Mesenchymal stem cell (in vitro differentiated cells and primary cell): ENCODE measurements around the gene YTHDC2.
A peak's percentile ranks its signal among the peaks of the same experiment; 100 is the strongest.
"Not testable (repeated sequence)": the region's sequence is repeated elsewhere in the genome, so short reads cannot be mapped to it uniquely, and the experiment has no call there.

Experiments used
- DNase-seq: peaks from one replicate; pipeline ENCODE4 v3.0.0-alpha.2; 2013
- H2AFZ ChIP-seq: one replicate; pipeline ENCODE4 v1.6.1; 2013; ENCODE audit warnings: low read depth, mild to moderate bottlenecking, control low read depth, inconsistent platforms, low read length, moderate library complexity
- H2AK5ac ChIP-seq: 2 replicates; pipeline ENCODE4 v1.6.1; 2013; ENCODE audit warnings: low read length, moderate library complexity, mild to moderate bottlenecking, inconsistent platforms; ENCODE audit not compliant: severe bottlenecking
- H2BK120ac ChIP-seq: one replicate; pipeline ENCODE4 v1.6.1; 2013; ENCODE audit warnings: low read depth, mild to moderate bottlenecking, inconsistent platforms, low read length, moderate library complexity
- H2BK12ac ChIP-seq, 2 experiments: one replicate each; pipeline ENCODE4 v1.6.1; 2013; ENCODE audit warnings: inconsistent platforms in 2 of 2, low read length in 2 of 2, mild to moderate bottlenecking in 2 of 2, moderate library complexity in 2 of 2, control low read depth in 1 of 2
- H2BK15ac ChIP-seq: one replicate; pipeline ENCODE4 v1.6.1; 2013; ENCODE audit warnings: mild to moderate bottlenecking, low read depth, inconsistent platforms; ENCODE audit not compliant: poor library complexity, severe bottlenecking
- H2BK5ac ChIP-seq: 2 replicates; pipeline ENCODE4 v1.6.1; 2013; ENCODE audit warnings: low read depth, mild to moderate bottlenecking, low read length, control low read depth, inconsistent platforms; ENCODE audit not compliant: poor library complexity, severe bottlenecking
- H3K14ac ChIP-seq, 2 experiments: one replicate each; pipeline ENCODE4 v1.6.1; 2013; ENCODE audit warnings: inconsistent platforms in 2 of 2, low read length in 2 of 2, control low read depth in 1 of 2, mild to moderate bottlenecking in 1 of 2, moderate library complexity in 1 of 2
- H3K18ac ChIP-seq, 2 experiments: one replicate each; pipeline ENCODE4 v1.6.1; 2013; ENCODE audit warnings: inconsistent platforms in 2 of 2, low read length in 2 of 2, control low read depth in 1 of 2, low read depth in 1 of 2, mild to moderate bottlenecking in 1 of 2
- H3K23ac ChIP-seq, 2 experiments: one replicate each; pipeline ENCODE4 v1.6.1; 2013; ENCODE audit warnings: inconsistent platforms in 2 of 2, low read length in 2 of 2, mild to moderate bottlenecking in 2 of 2, moderate library complexity in 2 of 2, control low read depth in 1 of 2
- H3K27ac ChIP-seq: 2 replicates; pipeline ENCODE4 v1.5.1; 2013; ENCODE audit warnings: mild to moderate bottlenecking, moderate library complexity, low read length, control low read depth, inconsistent platforms; ENCODE audit not compliant: poor library complexity, severe bottlenecking
- H3K27me3 ChIP-seq, 2 experiments: 2 replicates each; pipeline versions ENCODE4 v1.6.1 to v1.7.0; 2013; ENCODE audit warnings: low read length in 2 of 2, mild to moderate bottlenecking in 2 of 2, moderate library complexity in 2 of 2, control low read depth in 1 of 2, inconsistent platforms in 1 of 2; ENCODE audit not compliant: control insufficient read depth in 1 of 2, insufficient read depth in 1 of 2
- H3K36me3 ChIP-seq, 2 experiments: 2 replicates each; pipeline versions ENCODE4 v1.6.1 to v1.7.0; 2013; ENCODE audit warnings: low read length in 2 of 2, control low read depth in 1 of 2, inconsistent platforms in 1 of 2, low read depth in 1 of 2, mild to moderate bottlenecking in 1 of 2; ENCODE audit not compliant: insufficient read depth in 2 of 2, control insufficient read depth in 1 of 2
- H3K4ac ChIP-seq, 2 experiments: one replicate each; pipeline ENCODE4 v1.6.1; 2013; ENCODE audit warnings: inconsistent platforms in 2 of 2, low read length in 2 of 2, mild to moderate bottlenecking in 2 of 2, moderate library complexity in 2 of 2, control low read depth in 1 of 2, low read depth in 1 of 2
- H3K4me1 ChIP-seq: 2 replicates; pipeline ENCODE4 v1.6.1; 2013; ENCODE audit warnings: low read depth, low read length, control low read depth; ENCODE audit not compliant: control insufficient read depth, insufficient read depth
- H3K4me2 ChIP-seq: 2 replicates; pipeline ENCODE4 v1.6.1; 2013; ENCODE audit warnings: low read length, mild to moderate bottlenecking, inconsistent platforms; ENCODE audit not compliant: poor library complexity, severe bottlenecking
- H3K4me3 ChIP-seq, 2 experiments: 2 replicates each; pipeline versions ENCODE4 v1.5.1 to v1.7.0; 2013; ENCODE audit warnings: low read length in 2 of 2, mild to moderate bottlenecking in 2 of 2, control low read depth in 1 of 2, low read depth in 1 of 2; ENCODE audit not compliant: insufficient read depth in 1 of 2
- H3K79me1 ChIP-seq: replicated peaks from 2 replicates; pipeline ENCODE4 v1.6.1; 2013; ENCODE audit warnings: mild to moderate bottlenecking, control low read depth, low read length, inconsistent platforms; ENCODE audit not compliant: poor library complexity, severe bottlenecking
- H3K9ac ChIP-seq: 2 replicates; pipeline ENCODE4 v1.7.0; 2013; ENCODE audit warnings: mild to moderate bottlenecking, low read length, moderate library complexity
- H3K9me3 ChIP-seq: 2 replicates; pipeline ENCODE4 v1.7.0; 2013; ENCODE audit warnings: mild to moderate bottlenecking, low read length; ENCODE audit not compliant: control insufficient read depth
- H4K8ac ChIP-seq: one replicate; pipeline ENCODE4 v1.6.1; 2013; ENCODE audit warnings: inconsistent platforms, mild to moderate bottlenecking, low read length, moderate library complexity
- H4K91ac ChIP-seq: one replicate; pipeline ENCODE4 v1.6.1; 2013; ENCODE audit warnings: mild to moderate bottlenecking, low read length, inconsistent platforms
- WGBS: methylation state at CpG from one replicate; pipeline ENCODE4 v1.1.7; 2013; ENCODE audit warnings: mixed read lengths; 5-methylcytosine and 5-hydroxymethylcytosine counted together

Gene YTHDC2

GRCh38 chr5:113601423-113601822, 87.9 kb downstream of the YTHDC2 start:
- H3K23ac ChIP-seq: no peak overlapping the region
- H3K4me2 ChIP-seq: no peak overlapping the region
- no peak overlapping the region for H3K9ac ChIP-seq
- no peak overlapping the region for H2BK15ac ChIP-seq
- WGBS: 95% methylated on average over 1 of the region's 1 CpG
- H3K14ac ChIP-seq: no peak overlapping the region
- H2BK5ac ChIP-seq: no peak overlapping the region
- peaks cover 0 to 15% of the 10 kb centered on the region in 2 experiments for H3K36me3 ChIP-seq
- no peaks in the 10 kb centered on the region for H3K9me3 ChIP-seq
- H2AFZ ChIP-seq: no peak overlapping the region
- H3K27me3 ChIP-seq: no peaks in the 10 kb centered on the region
- no peak overlapping the region for H2BK120ac ChIP-seq
- H3K4me1 ChIP-seq: no peaks in the 10 kb centered on the region
- H2AK5ac ChIP-seq: no peak overlapping the region
- no peak overlapping the region for H2BK12ac ChIP-seq
- H3K4me3 ChIP-seq: no peak overlapping the region
- no peak for DNase-seq
- no peaks in the 10 kb centered on the region for H3K79me1 ChIP-seq
- H3K27ac ChIP-seq: no peak overlapping the region
- H3K18ac ChIP-seq: no peak overlapping the region
- H4K8ac ChIP-seq: no peak overlapping the region
- H3K4ac ChIP-seq: no peak overlapping the region
- H4K91ac ChIP-seq: no peak overlapping the region

GRCh38 chr5:113603246-113603645, 89.8 kb downstream of the YTHDC2 start:
- not testable (repeated sequence) for H3K4me3 ChIP-seq, H3K9me3 ChIP-seq, H4K8ac ChIP-seq, H2BK120ac ChIP-seq, H3K36me3 ChIP-seq, H3K27ac ChIP-seq, H2BK5ac ChIP-seq, DNase-seq, H2AFZ ChIP-seq, H3K23ac ChIP-seq, H3K4ac ChIP-seq, H2AK5ac ChIP-seq, H3K4me1 ChIP-seq, H3K79me1 ChIP-seq, H4K91ac ChIP-seq, H3K14ac ChIP-seq, H3K4me2 ChIP-seq, H3K18ac ChIP-seq, H3K27me3 ChIP-seq, H2BK15ac ChIP-seq, H3K9ac ChIP-seq, H2BK12ac ChIP-seq
- WGBS: 97% methylated on average over 3 of the region's 4 CpGs

GRCh38 chr5:113606298-113607134, 93.0 kb downstream of the YTHDC2 start:
- 24% methylated on average over 4 of the region's 13 CpGs for WGBS
- Histone ChIP-seq H2AFZ (no peak overlapping the region), H3K4me3 (no peak overlapping the region)

GRCh38 chr5:113607361-113607760, 93.9 kb downstream of the YTHDC2 start:
- Histone ChIP-seq H4K91ac (no peak overlapping the region), H2BK15ac (no peak overlapping the region), H3K4me3 (no peak overlapping the region), H2AK5ac (no peak overlapping the region), H3K36me3 (no peaks in the 10 kb centered on the region), H3K9me3 (no peaks in the 10 kb centered on the region), H3K27me3 (peaks cover 0 to 3% of the 10 kb centered on the region in 2 experiments), H2BK120ac (no peak overlapping the region), H4K8ac (no peak overlapping the region), H3K4me2 (no peak overlapping the region), H2BK12ac (no peak overlapping the region), H3K14ac (no peak overlapping the region), H3K18ac (no peak overlapping the region), H3K79me1 (no peaks in the 10 kb centered on the region), H2BK5ac (no peak overlapping the region), H3K9ac (no peak overlapping the region), H3K27ac (no peak overlapping the region), H3K4me1 (peaks cover 1% of the 10 kb centered on the region), H3K23ac (no peak overlapping the region), H2AFZ (no peak overlapping the region), H3K4ac (no peak overlapping the region)
- no peak for DNase-seq
- WGBS: 87% methylated on average over 2 of the region's 3 CpGs

More at GRCh38 chr5:113606298-113607134, 93.0 kb downstream of the YTHDC2 start:
- H3K27me3 ChIP-seq: no peaks in the 10 kb centered on the region
- no peak overlapping the region for H3K4me2 ChIP-seq
- no peaks in the 10 kb centered on the region for H3K9me3 ChIP-seq
- H4K91ac ChIP-seq: no peak overlapping the region
- H3K36me3 ChIP-seq: no peaks in the 10 kb centered on the region
- no peaks in the 10 kb centered on the region for H3K79me1 ChIP-seq
- H2BK120ac ChIP-seq: no peak overlapping the region
- DNase-seq: peak; percentile 67
- no peak overlapping the region for H3K18ac ChIP-seq
- no peak overlapping the region for H3K4ac ChIP-seq
- H2BK15ac ChIP-seq: no peak overlapping the region
- no peak overlapping the region for H2BK12ac ChIP-seq
- H3K23ac ChIP-seq: no peak overlapping the region
- no peak overlapping the region for H4K8ac ChIP-seq
- no peak overlapping the region for H3K27ac ChIP-seq
- peak overlapping the region; percentile 17 for H3K9ac ChIP-seq
- H3K4me1 ChIP-seq: peaks cover 1% of the 10 kb centered on the region
- H3K14ac ChIP-seq: no peak overlapping the region
- H2AK5ac ChIP-seq: no peak overlapping the region
- no peak overlapping the region for H2BK5ac ChIP-seq
